Gastroesophageal sphincter (tissue), 3 donors: ENCODE measurements around the gene LRRC25.

Experiments
- CTCF ChIP-seq, 4 experiments: fragments of 200-600 bp in 2 of 4; fragments of 450-650 bp in 2 of 4; sonication (generic) in 1 of 4; IDR thresholded peaks; one replicate each; pipeline ENCODE4 v1.5.1; 2017 to 2019; ENCODE audit warnings: antibody characterized with exemption in 4 of 4, mild to moderate bottlenecking in 2 of 4, moderate library complexity in 2 of 4
- EP300 ChIP-seq: sonication (generic); formaldehyde crosslinking; IDR thresholded peaks from one replicate; pipeline ENCODE4 v1.6.1; 2017; ENCODE audit warnings: antibody characterized with exemption, mild to moderate bottlenecking
- POLR2A ChIP-seq, 2 donors: fragments of 450-650 bp; IDR thresholded peaks; one replicate each; pipeline ENCODE4 v1.6.1; 2017; ENCODE audit warnings: antibody characterized with exemption in 2 of 2, mild to moderate bottlenecking in 2 of 2, moderate library complexity in 1 of 2
- POLR2AphosphoS5 ChIP-seq: sonication (generic); formaldehyde crosslinking; IDR thresholded peaks from one replicate; pipeline ENCODE4 v1.6.1; 2017; ENCODE audit warnings: antibody characterized with exemption

- TF ChIP-seq CTCF (IDR thresholded peaks at IDR 0.05) (no peak), POLR2A (IDR thresholded peaks at IDR 0.05) (no peak), POLR2AphosphoS5 (no peak), EP300 (no peak)
Observed at GRCh38 chr19:18423258-18424020, 26.0 kb upstream of the LRRC25 start.
